H1 (cell line): ENCODE results near the gene PLCH2. TPM values are rescaled to one million over a fixed set of nuclear protein-coding genes. Genes with fewer than 3 reads are reported as not detected.

Experiments
- CTCF ChIA-PET: fragments of 300-600 bp; sonication (Branson Sonifier 250); formaldehyde crosslinking; loops from one replicate; lab custom pipeline; 2021; ENCODE audit not compliant: partially characterized antibody; lab: Charles Lee
- POLR2A ChIA-PET: fragments of 300-600 bp; sonication (Branson Sonifier 250); formaldehyde crosslinking; loops from one replicate; lab custom pipeline; 2021; ENCODE audit warnings: inconsistent platforms; ENCODE audit not compliant: partially characterized antibody; lab: Charles Lee
- DNase-seq, 2 experiments: peaks; one replicate each; pipeline versions ENCODE4 v3.0.0 to v3.0.0-alpha.2; 2010 to 2022; ENCODE audit warnings: low spot score in 2 of 2, low read depth in 1 of 2, mixed read lengths in 1 of 2
- FAIRE-seq: peaks from 2 replicates; lab custom pipeline; 2011; peaks lifted over from hg19 to GRCh38; lab: Jason Lieb, UNC
- H2AFZ ChIP-seq: 2 replicates; pipeline ENCODE4 v1.8.1; 2012; ENCODE audit warnings: low read length, inconsistent platforms
- H2AK5ac ChIP-seq: 2 replicates; pipeline ENCODE4 v1.6.1; 2013; ENCODE audit warnings: low read depth, low read length
- H2BK120ac ChIP-seq: replicated peaks from 2 replicates; pipeline ENCODE3; 2013; ENCODE audit warnings: low read depth, low read length, inconsistent platforms
- H2BK12ac ChIP-seq: 2 replicates; pipeline ENCODE4 v1.6.1; 2013; ENCODE audit warnings: low read depth, low read length
- H2BK15ac ChIP-seq: 2 replicates; pipeline ENCODE4 v1.6.1; 2013; ENCODE audit warnings: low read length
- H2BK20ac ChIP-seq: 2 replicates; pipeline ENCODE4 v1.6.1; 2013; ENCODE audit warnings: low read length
- H2BK5ac ChIP-seq: 2 replicates; pipeline ENCODE4 v1.6.1; 2013; ENCODE audit warnings: low read depth, low read length
- H3K14ac ChIP-seq: 2 replicates; pipeline ENCODE4 v1.6.1; 2013; ENCODE audit warnings: inconsistent platforms; ENCODE audit not compliant: insufficient read length
- H3K18ac ChIP-seq: 2 replicates; pipeline ENCODE4 v1.6.1; 2013; ENCODE audit warnings: low read length; ENCODE audit errors: extremely low read depth
- H3K23ac ChIP-seq: 2 replicates; pipeline ENCODE4 v1.6.1; 2013; ENCODE audit warnings: inconsistent platforms; ENCODE audit not compliant: insufficient read length
- H3K23me2 ChIP-seq: 2 replicates; pipeline ENCODE4 v1.6.1; 2013; ENCODE audit warnings: low read depth, low read length
- H3K27ac ChIP-seq: 2 replicates; pipeline ENCODE4 v1.6.1; 2011; ENCODE audit warnings: low read depth, low read length, inconsistent platforms
- H3K27me3 ChIP-seq, 4 experiments: replicated peaks in 1 of 4; 1 replicate in 1 of 4; 2 replicates in 3 of 4; pipeline versions ENCODE4 v1.6.1 to v1.8.1; 2011 to 2013; ENCODE audit warnings: low read length in 3 of 4, mild to moderate bottlenecking in 3 of 4, inconsistent platforms in 2 of 4, mixed read lengths in 2 of 4, moderate library complexity in 1 of 4; ENCODE audit not compliant: control insufficient read depth in 3 of 4, insufficient read depth in 3 of 4; ENCODE audit errors: extremely low read depth in 1 of 4
- H3K36me3 ChIP-seq, 4 experiments: 2 replicates each; pipeline versions ENCODE4 v1.6.1 to v1.8.1; 2011 to 2013; ENCODE audit warnings: mild to moderate bottlenecking in 4 of 4, low read length in 3 of 4, moderate library complexity in 2 of 4, control low read depth in 1 of 4, inconsistent platforms in 1 of 4; ENCODE audit not compliant: insufficient read depth in 4 of 4, control insufficient read depth in 2 of 4
- H3K4ac ChIP-seq: replicated peaks from 2 replicates; pipeline ENCODE3; 2013; ENCODE audit warnings: low read length, low read depth, mixed read lengths, inconsistent platforms; ENCODE audit not compliant: insufficient read length
- H3K4me1 ChIP-seq, 4 experiments: replicated peaks in 1 of 4; 1 replicate in 1 of 4; 2 replicates in 3 of 4; pipeline versions ENCODE4 v1.6.1 to v1.8.1; 2011 to 2013; ENCODE audit warnings: low read length in 3 of 4, inconsistent platforms in 2 of 4, mixed read lengths in 1 of 4; ENCODE audit not compliant: insufficient read depth in 4 of 4, control insufficient read depth in 3 of 4
- H3K4me2 ChIP-seq, 2 experiments: 2 replicates each; pipeline versions ENCODE4 v1.6.1 to v1.8.1; 2011 to 2013; ENCODE audit warnings: low read depth in 2 of 2, low read length in 2 of 2, control low read depth in 1 of 2, inconsistent platforms in 1 of 2, mild to moderate bottlenecking in 1 of 2; ENCODE audit not compliant: insufficient read depth in 1 of 2
- H3K4me3 ChIP-seq, 4 experiments: fragments of 200-600, 300-600 bp in 1 of 4; sonication (generic), shearing (Covaris generic), sonication (Bioruptor Twin) in 1 of 4; 2 replicates each; pipeline versions ENCODE4 v1.5.1 to v1.8.1; 2011 to 2016; ENCODE audit warnings: low read length in 4 of 4, low read depth in 3 of 4, control low read depth in 2 of 4, inconsistent platforms in 2 of 4, mild to moderate bottlenecking in 2 of 4, mixed read lengths in 1 of 4, moderate library complexity in 1 of 4; ENCODE audit not compliant: insufficient read depth in 2 of 4; ENCODE audit errors: extremely low read depth in 1 of 4
- H3K56ac ChIP-seq: replicated peaks from 2 replicates; pipeline ENCODE3; 2013; ENCODE audit warnings: low read depth, mild to moderate bottlenecking, mixed read lengths, low read length, inconsistent platforms; ENCODE audit not compliant: insufficient read length
- H3K79me1 ChIP-seq: 2 replicates; pipeline ENCODE4 v1.6.1; 2013; ENCODE audit warnings: low read depth, low read length, control low read depth
- H3K79me2 ChIP-seq, 2 experiments: 2 replicates each; pipeline versions ENCODE4 v1.6.1 to v1.8.1; 2012 to 2013; ENCODE audit warnings: low read length in 2 of 2, mild to moderate bottlenecking in 2 of 2, inconsistent platforms in 1 of 2; ENCODE audit not compliant: insufficient read depth in 2 of 2, control insufficient read depth in 1 of 2
- H3K9ac ChIP-seq, 4 experiments: replicated peaks in 1 of 4; 1 replicate in 1 of 4; 2 replicates in 3 of 4; pipeline versions ENCODE4 v1.6.1 to v1.8.1; 2011 to 2013; ENCODE audit warnings: low read depth in 3 of 4, low read length in 3 of 4, control low read depth in 2 of 4, mild to moderate bottlenecking in 2 of 4, moderate library complexity in 2 of 4, inconsistent platforms in 1 of 4; ENCODE audit errors: extremely low read depth in 1 of 4
- H3K9me3 ChIP-seq, 2 experiments: 2 replicates each; pipeline versions ENCODE4 v1.6.1 to v1.8.1; 2012 to 2013; ENCODE audit warnings: mild to moderate bottlenecking in 2 of 2, moderate library complexity in 2 of 2, control low read depth in 1 of 2, inconsistent platforms in 1 of 2, low read depth in 1 of 2, low read length in 1 of 2, mixed read lengths in 1 of 2; ENCODE audit not compliant: insufficient read depth in 2 of 2
- H4K20me1 ChIP-seq, 2 experiments: replicated peaks in 1 of 2; 2 replicates each; pipeline versions ENCODE3 to v1.8.1; 2011 to 2013; ENCODE audit warnings: inconsistent platforms in 2 of 2, low read length in 2 of 2, mild to moderate bottlenecking in 1 of 2; ENCODE audit not compliant: insufficient read depth in 2 of 2, control insufficient read depth in 1 of 2
- H4K5ac ChIP-seq: 2 replicates; pipeline ENCODE4 v1.6.1; 2013; ENCODE audit warnings: low read length, low read depth, mixed read lengths, inconsistent platforms; ENCODE audit not compliant: insufficient read length
- H4K8ac ChIP-seq: 2 replicates; pipeline ENCODE4 v1.8.0; 2013; ENCODE audit warnings: mild to moderate bottlenecking, moderate library complexity, low read length, inconsistent platforms; ENCODE audit not compliant: insufficient read depth; ENCODE audit errors: extremely low read depth
- H4K91ac ChIP-seq: replicated peaks from 2 replicates; pipeline ENCODE3; 2013; ENCODE audit warnings: low read length, mixed read lengths, inconsistent platforms; ENCODE audit not compliant: insufficient read length
- CHD1 ChIP-seq: IDR thresholded peaks from 2 replicates; pipeline ENCODE4 v1.6.1; 2012; ENCODE audit warnings: low read depth, low read length, improper control_type of control experiment
- KDM4A ChIP-seq: IDR thresholded peaks from one replicate; pipeline ENCODE4 v1.7.1; 2012; ENCODE audit warnings: low read depth, mild to moderate bottlenecking, moderate library complexity, low read length, inconsistent platforms; ENCODE audit not compliant: severe bottlenecking
- PHF8 ChIP-seq: fragments of 200-600 bp; sonication (generic); conservative IDR thresholded peaks from 2 replicates; pipeline ENCODE4 v1.7.1; 2012; ENCODE audit warnings: low read depth, mild to moderate bottlenecking, inconsistent platforms, low read length, moderate library complexity
- POLR2AphosphoS5 ChIP-seq: IDR thresholded peaks from 2 replicates; pipeline ENCODE4 v1.6.1; 2011; ENCODE audit warnings: low read depth, low read length
- RXRA ChIP-seq: IDR thresholded peaks from 2 replicates; pipeline ENCODE4 v1.6.1; 2011; ENCODE audit warnings: low read depth, mild to moderate bottlenecking, low read length, moderate library complexity; ENCODE audit not compliant: insufficient read depth
- TEAD4 ChIP-seq: IDR thresholded peaks from 2 replicates; pipeline ENCODE4 v1.6.1; 2012; ENCODE audit warnings: low read depth, low read length, inconsistent platforms, mixed read lengths
- WGBS, 2 experiments: shearing (Covaris generic) in 1 of 2; methylation state at CpG; one replicate each; pipeline versions ENCODE4 v1.1.6 to v1.1.7; 2013 to 2015; ENCODE audit warnings: low lambda C conversion rate in 2 of 2, mixed read lengths in 2 of 2, inconsistent platforms in 1 of 2, low coverage in 1 of 2, missing lambda C conversion rate in 1 of 2; ENCODE audit not compliant: insufficient replicate concordance in 2 of 2, insufficient coverage in 1 of 2, insufficient read length in 1 of 2; ENCODE audit errors: extremely low coverage in 1 of 2, missing lambda C conversion rate in 1 of 2; 5-methylcytosine and 5-hydroxymethylcytosine counted together
- polyA plus RNA-seq, 7 experiments: library from polyadenylated mRNA; depleted of rRNA in 3 of 7; stranded (reverse) in 5 of 7; unstranded in 2 of 7; fragments of >200 nt in 5 of 7; fragments of 200-250 nt in 2 of 7; gene quantifications; 1 replicate in 5 of 7; 2 replicates in 1 of 7; 4 replicates in 1 of 7; pipeline versions ENCODE4 v1.2.1 to v1.2.3, GENCODE V29; 2011 to 2013; ENCODE audit warnings: missing spikeins in 2 of 7, mixed read lengths in 2 of 7
- total RNA-seq: library from RNA; stranded (reverse); fragmentation: NEBNext Ultra II Directional; extraction: Animal tissue kit (Norgen Biotek cat#: 25700); gene quantifications from 2 replicates; pipeline ENCODE4 v1.2.1, GENCODE V29; 2021
- TF ChIP-seq, protein P1 (sequence below): IDR thresholded peaks from 2 replicates; pipeline ENCODE4 v1.6.1; 2011; ENCODE audit warnings: low read length, improper control_type of control experiment

The PLCH2 gene
- total and polyA plus RNA-seq, 2 of the 8 experiments (the other 6 are each of a cell fraction or from before 2014, with no cell fraction given), result 0.14 to 0.19 TPM

DNA sequence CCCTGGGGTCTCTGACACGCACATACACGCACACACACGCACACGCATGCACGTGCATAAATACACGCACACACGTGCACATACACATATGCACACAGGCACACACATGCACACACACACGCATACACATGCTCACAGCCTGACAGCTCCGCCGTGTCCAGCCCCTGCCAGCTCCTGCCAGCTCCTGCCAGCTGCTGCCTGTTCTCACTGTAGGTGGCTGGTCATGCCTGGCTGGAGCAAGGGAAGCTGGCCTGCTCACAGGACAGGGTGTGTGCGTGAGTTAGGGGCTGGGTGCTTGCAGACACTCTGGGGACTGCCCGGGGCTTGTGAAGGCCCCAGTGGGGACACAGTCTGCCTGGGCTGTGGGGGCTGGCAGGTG, 4.9 kb downstream of the PLCH2 start:
- WGBS, 2 experiments, result 83% methylated on average over 12 of the region's 12 CpGs; no CpG with 5 or more reads in 1 of the 2 experiments
- no peak for TF ChIP-seq TEAD4
- no peak for TF ChIP-seq CHD1
- no peak for TF ChIP-seq RXRA
- no peak for TF ChIP-seq POLR2AphosphoS5
- TF ChIP-seq, protein P1, sequence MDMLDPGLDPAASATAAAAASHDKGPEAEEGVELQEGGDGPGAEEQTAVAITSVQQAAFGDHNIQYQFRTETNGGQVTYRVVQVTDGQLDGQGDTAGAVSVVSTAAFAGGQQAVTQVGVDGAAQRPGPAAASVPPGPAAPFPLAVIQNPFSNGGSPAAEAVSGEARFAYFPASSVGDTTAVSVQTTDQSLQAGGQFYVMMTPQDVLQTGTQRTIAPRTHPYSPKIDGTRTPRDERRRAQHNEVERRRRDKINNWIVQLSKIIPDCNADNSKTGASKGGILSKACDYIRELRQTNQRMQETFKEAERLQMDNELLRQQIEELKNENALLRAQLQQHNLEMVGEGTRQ, result no peak
- no peak for TF ChIP-seq KDM4A
- TF ChIP-seq PHF8, result no peak

More for the DNA sequence above, 4.9 kb downstream of the PLCH2 start:
- H2BK12ac ChIP-seq, result no peak overlapping the region
- peaks cover 0 to 5% of the 10 kb centered on the region in 2 experiments for H4K20me1 ChIP-seq
- no peak overlapping the region for H3K4me3 ChIP-seq
- no peak overlapping the region for H2BK15ac ChIP-seq
- no peak overlapping the region for H2BK5ac ChIP-seq
- no peaks in the 10 kb centered on the region; a peak in 1 of 4 replicates for H3K9me3 ChIP-seq
- H3K4ac ChIP-seq, result no peak overlapping the region
- peaks cover 0 to 2% (median 0%) of the 10 kb centered on the region in 4 experiments; a peak in 1 of 7 replicates for H3K4me1 ChIP-seq
- H3K23me2 ChIP-seq, result no peaks in the 10 kb centered on the region; the same call in 1 of the 2 replicates
- no peak overlapping the region for H3K27ac ChIP-seq
- H3K27me3 ChIP-seq, result 0 out of 7 replicates have a peak, but pooled peaks cover 0 to 2% (median 0%) of the 10 kb centered on the region in 4 experiments
- DNase-seq (no peak), FAIRE-seq (no peak)
- H3K79me1 ChIP-seq, result no peaks in the 10 kb centered on the region
- H3K9ac ChIP-seq, result no peak overlapping the region
- no peak overlapping the region for H4K91ac ChIP-seq
- no peak overlapping the region for H3K23ac ChIP-seq
- no peak overlapping the region for H2BK120ac ChIP-seq
- H3K18ac ChIP-seq, result no peak overlapping the region
- no peak overlapping the region for H2AK5ac ChIP-seq
- no peak overlapping the region for H3K56ac ChIP-seq
- H2AFZ ChIP-seq, result no peak overlapping the region
- no peaks in the 10 kb centered on the region for H3K79me2 ChIP-seq
- no peaks in the 10 kb centered on the region for H3K36me3 ChIP-seq
- no peak overlapping the region for H3K4me2 ChIP-seq
- H4K8ac ChIP-seq, result no peak overlapping the region
- H4K5ac ChIP-seq, result no peak overlapping the region
- ChIA-PET POLR2A (interaction anchor here (0.7 to 1.5 kb wide), 2 partner anchors 48 to 82 kb away, joined by 3 read pairs; no protein-coding TSS in a partner anchor), CTCF (interaction anchor here (1.0 to 2.4 kb wide), 7 partner anchors 8 to 54 kb away, joined by 3 to 14 read pairs (median 5); no protein-coding TSS in a partner anchor)
- H2BK20ac ChIP-seq, result no peak overlapping the region
- no peak overlapping the region for H3K14ac ChIP-seq
